Measurements from ENCODE around the gene SERPINI1.

The SERPINI1 gene

DNA sequence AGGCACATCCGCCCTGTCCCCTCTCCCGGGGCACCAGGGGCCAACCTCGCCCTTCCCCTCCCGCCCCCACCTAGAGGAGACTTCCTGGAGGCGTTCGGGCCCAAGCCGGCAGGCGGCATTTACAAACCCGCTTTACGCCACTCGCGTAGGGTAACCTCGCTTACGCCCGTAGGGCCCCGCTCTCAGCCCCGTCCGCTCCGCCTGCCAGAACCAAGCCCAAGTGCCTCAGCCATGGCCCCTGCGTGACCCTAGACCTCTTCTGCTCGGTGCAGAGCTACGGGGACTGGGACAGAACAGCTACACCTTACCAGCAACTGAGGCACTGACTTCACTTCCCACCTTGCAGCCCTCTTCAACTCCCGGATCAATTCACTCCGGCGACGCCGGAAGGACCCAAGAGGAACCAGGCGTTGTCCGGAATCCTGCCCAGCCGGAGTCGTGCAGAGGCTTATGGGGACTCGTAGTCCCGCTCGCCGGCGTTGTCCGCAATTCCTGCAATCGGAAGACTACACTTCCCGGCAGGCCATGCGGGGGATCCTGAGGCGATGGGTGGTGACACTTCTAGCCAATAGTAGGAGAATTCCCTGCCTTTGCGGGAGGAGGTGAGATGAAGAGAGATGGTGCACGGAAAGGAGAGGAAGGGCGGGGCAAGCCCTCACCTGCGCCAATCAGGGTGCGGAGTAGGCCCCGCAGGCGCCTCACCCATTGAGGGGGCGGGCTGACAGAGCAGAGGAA is 856 bp upstream of the SERPINI1 start, which contains the start of gene PDCD10:
TSS of gene PDCD10 (minus strand) at position 395 of the 735 bp plus-strand sequence. CDS start 14,735 bp downstream, outside the sequence.
- DNase-seq = peak; percentile 98 to 99

DNA sequence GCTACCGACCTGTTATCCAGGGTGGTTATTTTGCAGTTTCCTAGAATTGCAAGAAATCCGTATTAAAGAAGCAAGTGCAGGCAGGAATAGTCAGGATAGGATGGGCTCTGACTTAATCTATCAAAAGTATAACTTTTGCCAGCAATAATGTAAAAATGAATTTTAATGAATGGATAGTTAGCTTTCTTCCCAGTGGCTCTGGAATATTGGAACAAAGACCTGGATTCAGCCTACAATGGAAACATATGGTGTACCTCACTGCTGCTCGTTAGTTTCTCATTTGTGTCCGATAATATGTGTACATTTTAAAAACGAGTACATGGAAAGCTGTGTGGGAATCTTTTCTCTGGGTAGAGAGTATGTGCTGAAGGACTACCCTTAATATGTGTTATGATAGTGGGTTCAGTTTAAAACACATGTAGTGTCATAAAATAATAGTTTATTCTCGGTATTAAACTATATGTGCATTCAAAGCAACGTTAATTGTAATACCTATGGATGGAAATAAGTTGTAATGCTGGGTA is 805 bp downstream of the SERPINI1 start:
- DNase-seq = no peak

DNA sequence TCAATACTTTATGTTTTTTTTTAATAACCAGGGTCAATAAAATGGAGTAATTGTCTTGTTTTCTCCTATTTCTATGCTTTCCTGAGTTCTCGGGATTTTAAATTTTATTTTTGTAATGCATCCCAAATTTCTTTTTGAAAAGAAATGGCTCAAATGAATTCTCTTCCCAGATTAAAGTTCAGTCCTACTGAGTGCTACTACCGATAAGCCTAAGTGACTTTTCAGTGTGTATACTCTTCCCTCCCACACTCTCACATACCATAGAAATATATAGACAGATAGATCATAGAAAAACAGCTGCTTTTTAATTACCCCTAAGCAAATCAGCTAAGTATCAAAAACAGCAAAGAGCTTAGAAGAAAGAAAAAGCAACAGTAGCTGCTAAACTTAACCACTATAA is 1.5 kb downstream of the SERPINI1 start:
- no peak for DNase-seq

DNA sequence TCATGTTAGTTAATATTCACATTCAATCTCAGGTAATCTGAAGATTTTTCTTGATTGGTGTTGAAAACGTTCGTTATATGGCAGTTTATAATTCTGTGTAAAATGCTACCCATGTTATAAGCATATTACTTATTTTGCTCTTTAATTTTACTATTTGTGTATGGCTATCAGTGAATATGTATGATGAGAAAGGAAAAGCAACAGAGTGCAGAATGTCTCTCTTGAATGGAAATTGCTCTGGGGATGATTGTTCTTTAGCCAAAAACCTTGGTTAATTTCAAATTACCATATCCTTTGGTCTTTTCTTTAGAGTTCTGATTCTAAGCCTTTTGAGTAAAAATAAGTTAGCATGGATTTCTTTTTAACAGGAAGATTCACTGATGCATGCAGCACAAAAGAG is 2.5 kb downstream of the SERPINI1 start:
- DNase-seq = no peak

DNA sequence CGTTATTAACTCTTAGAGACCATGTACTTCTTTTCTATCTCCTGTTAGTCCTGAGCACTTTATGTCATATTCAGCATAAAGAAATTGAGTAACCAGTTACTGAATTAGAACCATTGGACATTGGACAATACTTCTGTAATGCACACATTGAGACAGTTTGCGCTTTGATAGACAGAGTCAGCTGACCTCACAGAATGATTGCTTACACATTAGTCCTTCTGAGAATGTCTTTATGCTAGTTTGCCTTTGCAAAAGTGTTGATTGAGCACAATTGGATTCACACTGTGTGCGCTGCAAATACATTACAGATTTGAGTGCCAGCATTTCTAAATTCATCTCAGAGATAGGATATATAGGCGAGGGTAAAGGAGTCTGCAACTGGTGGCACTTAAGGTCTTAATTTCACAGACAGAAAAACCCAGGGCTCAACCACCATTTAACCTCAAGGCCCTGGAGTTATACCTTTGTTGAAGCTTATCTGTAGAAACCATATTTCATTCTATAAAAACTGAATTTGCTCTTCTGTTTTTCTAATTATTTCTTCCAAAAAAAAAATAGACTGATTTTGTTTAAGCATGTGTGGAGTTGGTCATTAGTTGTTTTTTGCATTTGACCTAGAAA is 3.8 kb downstream of the SERPINI1 start:
- DNase-seq = peak in 1 of 2 donors; percentile 63

DNA sequence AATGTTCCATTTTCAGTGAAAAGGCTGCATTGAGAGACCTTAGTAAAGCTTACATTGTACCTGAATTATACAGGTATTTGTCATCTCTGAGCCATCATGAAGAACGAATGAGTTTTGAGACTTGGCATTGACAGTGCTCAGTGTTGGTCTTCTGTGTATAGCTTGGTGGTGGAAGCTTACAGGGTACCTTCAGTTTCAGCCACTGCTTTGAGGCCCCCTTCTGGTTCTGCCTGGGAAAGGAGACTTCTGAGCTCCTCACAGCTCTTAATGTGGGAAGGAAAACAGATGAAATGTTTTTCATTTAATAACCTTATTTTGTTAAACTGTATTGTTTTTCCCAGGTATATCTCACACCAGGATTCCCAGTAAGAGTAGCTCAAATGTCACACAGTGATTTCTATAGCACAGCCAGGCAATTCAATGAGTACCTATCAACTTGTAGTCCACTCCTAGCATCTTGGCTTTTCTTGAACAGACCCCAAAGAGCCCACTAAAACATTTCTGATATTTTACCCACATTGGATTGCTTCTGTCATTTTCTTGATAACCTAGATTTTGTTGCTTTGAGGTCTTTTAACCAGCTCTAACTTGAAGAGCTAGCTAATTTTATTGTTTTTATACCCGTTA is 5.6 kb downstream of the SERPINI1 start:
- peak; percentile 60 to 76 for DNase-seq

DNA sequence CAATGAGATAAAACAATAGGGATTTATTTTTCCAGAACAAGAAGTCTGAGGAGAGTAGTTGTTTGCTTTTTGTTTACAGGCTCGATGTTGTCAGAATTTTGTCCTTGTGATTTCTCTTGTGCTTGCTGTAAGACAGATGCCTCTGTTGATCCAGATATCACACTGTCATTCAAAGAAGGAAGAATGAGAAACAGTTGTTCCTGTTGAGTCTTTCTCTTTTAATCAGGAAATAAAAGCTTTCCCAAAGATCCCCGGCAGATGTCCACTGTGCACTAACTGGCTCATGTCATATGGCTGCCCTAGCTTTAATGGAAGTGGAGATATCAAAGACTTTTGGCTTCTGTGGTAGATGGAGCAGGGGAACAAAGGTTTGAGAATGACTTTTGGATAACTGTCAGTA is 6.8 kb downstream of the SERPINI1 start:
- peak in 1 of 2 donors; percentile 37 for DNase-seq

DNA sequence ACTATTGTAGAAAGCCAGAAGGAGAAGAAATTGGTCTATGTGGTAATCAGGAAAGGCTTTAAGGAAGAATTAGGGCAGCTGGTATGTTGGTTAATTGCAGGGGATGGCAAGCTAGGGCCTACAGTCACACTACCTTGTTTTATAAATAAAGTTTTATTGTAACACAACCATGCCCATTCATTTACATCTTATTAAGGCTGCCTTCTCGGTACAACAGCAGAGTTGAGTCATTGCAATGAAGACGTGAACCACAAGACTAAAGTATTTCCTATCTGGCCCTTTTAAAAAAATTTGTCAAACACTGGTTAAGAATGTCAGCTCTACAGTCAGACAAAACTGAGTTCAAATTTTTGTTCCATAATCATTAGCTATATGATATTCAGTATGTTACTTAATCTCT is 8.3 kb downstream of the SERPINI1 start:
- no peak for DNase-seq

DNA sequence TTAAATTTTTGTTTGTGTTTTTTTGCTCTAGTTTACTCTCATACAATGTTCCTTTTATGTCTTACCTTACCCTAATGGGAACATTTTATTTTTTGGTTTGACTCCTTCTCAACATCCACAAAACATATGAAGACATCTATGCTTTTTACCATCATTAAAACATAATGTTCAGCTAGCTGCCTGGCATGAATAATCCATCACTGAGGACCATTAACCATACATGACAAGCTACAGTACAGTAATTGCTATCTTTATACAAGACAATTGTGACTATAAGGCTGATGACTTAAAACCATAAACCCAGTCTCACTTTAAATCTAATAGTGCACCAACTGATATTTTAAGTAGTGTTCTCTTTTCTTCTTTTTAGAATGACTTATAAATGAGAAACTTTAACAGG is 13.7 kb downstream of the SERPINI1 start:
- no peak for DNase-seq

DNA sequence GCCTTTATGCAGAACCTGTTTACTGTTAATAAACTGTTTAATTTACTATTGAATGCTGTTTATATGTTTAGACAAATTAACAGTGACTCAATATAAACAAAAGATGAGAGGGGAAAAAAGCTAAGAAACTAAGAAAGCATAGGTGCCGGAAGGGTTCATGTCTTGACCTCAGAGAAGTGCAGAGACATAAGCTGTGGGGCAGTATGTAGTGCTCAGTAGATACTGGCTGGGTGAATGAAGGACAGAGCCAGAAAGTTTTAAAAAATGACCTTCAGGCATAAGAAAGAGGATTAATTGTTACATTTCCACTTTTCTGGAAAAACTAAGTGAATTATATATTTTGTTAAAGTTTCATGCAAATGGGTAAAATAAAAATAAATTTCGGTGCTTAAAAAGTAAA is 14.2 kb downstream of the SERPINI1 start:
- DNase-seq = no peak

DNA sequence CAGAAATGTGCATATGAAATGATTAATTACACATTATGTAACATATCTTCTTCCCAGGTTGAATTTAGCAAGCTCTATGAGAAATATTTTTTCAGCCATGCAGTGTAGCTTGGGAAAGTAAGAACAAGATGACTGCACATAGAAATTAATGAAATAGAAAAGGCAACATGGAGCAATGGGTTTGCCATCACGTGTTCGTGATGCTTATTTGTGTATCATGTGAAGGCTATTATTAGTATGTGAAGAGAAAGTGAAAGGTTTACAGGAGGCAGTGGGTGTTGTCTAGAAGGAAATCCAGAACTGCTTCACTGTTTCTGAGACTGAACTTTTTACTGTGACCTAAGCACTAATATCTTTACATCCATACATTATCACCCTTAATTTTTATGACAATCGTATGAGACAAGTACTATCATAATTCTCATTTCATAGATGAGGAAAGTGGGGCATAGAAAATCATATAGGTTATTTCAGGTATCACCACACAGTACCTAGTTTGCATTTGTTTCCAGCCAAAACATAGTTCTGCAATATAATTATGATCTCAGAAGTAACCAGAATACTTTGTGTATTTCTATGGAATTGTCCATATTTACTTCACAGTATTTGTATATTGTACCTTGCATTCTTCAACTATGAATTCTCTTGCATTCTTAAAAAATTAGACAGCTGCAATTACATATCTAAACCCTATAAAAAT is 14.9 kb downstream of the SERPINI1 start:
- DNase-seq = no peak

DNA sequence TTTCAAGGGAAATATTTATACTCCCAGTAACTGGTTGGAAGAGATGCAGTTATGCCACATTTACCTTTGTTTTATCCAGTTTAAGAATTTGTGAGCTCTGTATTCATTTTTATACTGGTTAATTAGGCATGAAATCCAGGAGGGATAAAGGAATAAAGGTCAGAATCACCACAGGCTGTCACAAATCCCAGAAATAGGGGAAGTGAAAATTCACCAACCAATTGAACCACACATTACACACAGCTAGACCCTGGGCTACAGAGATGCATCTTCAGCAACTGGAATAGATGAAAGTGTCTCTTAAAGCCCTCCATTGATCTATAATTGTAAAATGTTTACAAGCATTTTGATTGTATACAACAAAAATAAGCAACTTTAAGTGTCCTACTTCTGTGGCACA is 18.5 kb downstream of the SERPINI1 start:
- DNase-seq = no peak

DNA sequence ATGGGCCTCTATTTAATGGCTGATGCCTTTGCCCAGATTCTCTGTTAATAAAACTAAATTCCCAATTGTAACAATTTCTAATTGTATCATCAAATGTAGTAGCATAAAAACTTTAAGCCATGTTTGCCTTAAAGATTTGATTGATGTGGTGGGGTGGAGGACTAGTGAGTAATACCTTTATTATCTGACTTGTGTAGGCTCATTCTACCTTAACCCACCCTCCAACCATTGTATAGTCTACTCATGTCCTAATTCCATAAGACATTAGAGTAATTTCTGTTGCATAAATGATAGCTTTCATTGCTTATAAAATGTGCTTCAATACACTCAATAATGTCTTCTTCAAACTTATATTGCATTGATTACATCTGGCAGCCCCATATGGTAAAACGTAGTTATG is 25.8 kb downstream of the SERPINI1 start:
- DNase-seq = no peak

DNA sequence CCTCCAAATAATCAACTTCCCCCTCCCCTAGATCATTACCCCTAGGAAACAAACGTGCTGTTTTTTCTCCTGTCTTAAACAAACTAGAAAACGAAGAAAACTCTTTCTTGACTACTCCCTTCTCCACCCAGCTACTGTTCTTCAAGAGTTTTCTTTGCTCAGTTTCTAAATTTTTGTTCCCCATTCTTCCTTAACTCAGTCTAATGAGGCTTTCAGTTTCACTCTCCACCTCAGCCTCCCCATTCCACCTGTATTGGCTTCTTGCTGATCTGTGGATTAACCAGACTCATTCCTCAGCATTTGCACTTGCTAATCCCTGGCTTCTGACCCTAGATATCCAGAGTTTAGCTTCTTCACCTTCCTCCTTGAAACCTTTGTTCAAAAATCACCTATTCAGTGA is 26.8 kb downstream of the SERPINI1 start:
- DNase-seq = no peak

DNA sequence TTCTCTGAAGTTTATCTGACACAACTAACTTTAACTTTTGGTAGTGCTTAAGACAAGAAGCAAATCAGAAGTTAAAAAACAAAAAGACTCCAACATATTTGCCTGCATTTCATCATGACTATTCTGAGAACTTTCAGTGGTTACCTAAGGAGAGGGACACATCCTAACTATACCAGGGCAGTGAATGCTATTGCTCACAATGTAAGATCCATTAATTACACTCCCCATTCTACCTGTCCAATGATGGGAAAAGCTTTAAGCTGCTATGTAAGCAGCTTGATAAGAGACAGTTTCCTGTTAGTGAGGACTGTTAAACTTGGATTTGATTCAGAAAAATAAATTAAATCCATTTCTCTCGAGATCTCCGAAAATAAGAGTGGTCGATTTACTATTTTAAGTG is 37.5 kb downstream of the SERPINI1 start:
- no peak for DNase-seq

DNA sequence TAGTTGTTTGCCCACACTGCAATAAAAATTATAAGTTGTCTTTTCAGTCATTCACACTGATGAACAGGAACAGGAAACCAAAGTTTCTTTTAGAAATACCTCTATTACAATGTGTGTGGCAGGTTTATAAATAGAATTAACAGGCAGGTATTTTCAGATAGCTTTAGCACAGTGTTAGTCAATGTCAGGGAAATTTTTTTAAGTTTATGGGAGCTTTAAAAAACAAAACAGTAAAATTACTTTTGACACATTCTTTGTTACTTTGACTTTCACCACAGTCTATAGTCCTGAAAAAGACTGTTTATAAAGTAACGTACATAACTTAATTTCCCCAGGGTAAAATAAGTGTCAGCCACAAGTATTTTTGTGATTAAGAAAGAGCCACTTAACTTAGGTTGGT is 38.1 kb downstream of the SERPINI1 start:
- DNase-seq = no peak

DNA sequence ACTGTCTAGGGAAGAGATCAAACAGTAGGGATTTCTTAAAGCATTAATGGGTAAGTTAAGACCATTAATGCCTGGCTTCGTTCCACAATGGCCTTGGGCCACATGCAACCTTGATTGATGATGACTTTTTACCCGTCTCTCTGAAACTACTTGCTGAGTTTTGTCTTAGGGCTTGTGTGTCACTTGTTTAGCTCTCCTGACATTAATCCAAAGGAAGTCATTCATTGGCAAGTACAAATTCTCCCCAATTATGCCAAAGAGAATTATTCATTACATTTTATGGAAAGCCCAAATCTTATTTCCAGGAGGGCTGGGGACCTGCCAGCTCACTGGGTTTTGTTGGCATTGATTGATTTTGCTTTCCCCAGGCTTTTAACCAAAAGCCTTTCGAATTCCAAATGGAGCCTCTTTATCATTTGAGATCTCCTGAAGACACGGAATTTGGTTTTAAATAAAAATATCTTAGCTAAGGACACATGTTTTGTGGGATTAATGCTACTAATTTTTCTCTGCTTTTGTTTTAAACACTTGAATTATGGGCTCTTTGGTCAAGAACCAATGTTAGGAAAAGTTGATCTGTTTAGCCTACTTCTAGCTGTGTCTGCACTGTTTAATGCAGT is 40.7 kb downstream of the SERPINI1 start:
- DNase-seq = no peak

DNA sequence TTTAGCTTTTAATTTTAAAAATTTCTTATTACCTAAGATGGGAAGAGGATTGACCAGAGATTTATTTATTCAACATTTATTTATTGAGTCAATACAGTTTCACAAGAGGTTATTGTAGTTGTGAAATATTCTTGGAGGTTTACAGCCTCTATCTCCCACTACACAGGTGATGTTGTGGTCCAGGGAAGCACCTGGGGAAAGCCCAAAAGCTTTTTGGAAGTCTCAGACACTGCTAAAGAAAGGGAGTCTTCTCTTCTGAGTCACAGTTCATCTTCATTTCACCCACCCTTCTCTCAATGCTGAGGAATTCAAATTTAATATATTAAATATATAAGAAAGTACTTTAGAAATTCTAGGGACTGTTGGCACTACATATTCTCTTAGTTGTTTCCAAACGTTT is 41.8 kb downstream of the SERPINI1 start:
- DNase-seq = no peak

DNA sequence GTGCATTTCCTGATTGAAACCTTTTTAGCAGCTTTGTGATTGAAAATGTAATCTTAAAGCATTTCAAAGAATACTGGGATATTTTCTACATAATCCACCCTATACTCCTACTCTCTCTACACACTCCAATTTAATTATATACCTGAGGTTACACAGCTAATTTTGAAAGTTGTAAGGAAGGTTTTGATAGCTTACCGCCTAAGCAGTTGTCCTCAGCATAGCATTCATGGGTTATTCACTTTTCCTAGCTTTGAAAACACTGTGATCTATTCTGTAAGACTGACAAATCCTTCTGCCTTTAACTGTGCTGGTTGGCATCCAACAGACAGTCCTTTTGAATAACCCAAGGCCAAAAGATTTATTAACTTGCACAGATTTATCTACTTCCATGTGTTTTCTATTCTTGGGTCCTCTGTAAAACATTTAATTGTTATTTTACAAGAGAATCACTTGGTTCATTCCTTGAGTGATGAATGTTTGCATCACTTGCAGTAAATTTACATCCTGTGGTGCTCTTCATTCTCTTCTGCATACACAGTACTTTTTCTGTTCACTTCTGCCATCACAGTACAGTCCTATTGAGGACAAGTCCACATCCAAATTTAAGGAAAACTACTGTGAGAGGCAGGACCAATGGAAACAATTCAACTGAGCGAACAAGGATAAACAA is 44.8 kb downstream of the SERPINI1 start:
- no peak for DNase-seq

DNA sequence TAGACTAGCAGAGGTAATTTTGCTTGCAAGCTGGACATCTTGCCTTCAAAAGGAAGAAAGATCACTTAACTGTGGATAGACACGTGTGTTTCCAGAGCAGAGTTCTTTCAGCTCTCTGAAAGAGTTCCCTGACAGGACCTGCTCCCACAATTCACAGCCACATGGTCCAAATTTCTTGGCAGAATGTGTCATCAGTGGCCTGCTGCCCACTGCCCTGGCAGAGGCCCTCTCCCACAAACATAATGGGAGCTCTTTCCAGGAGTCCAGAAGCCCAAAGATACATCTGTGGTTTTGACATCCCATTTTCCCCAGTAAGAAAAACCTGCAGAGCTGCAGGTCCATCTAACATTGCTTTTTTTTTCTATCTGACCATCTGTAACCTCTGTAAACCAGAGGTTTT is 48.3 kb downstream of the SERPINI1 start:
- DNase-seq = peak in 1 of 2 donors; percentile 35

DNA sequence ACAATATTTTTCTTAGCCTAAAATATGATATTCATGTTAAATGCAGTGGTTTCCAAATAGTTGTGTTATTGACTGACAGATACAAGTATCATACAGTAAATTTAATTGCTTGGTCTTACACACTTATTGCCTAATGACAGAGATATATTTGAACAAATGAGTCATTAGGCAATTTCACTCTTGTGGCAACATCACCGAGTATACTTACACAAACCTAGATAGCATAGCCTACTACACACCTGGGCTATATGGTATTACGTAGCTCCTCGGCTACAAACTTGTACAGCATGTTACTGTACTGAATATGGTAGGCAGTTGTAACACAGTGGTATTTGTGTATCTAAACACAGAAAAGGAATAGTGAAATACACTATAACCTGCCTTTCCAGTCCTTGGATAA is 50.3 kb downstream of the SERPINI1 start:
- DNase-seq = no peak

DNA sequence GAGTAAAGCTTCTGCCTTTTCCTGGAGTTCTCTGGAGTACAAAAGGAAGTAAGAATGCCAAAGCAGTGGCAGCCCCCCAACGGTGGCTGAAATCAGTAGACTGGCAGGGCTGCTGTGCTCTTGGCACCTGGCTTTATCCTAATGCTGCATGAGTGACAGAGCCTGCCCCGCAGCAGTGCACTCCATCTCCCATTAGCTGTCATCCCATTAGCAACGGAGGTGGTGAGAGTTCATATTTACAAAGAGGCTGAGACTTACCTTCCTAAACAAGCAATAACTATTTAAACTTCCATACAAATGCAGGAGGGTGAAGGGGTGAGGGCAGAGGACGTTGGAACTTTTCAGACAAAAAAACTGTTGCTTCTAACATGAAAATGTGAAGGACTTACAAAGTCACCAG is 51.9 kb downstream of the SERPINI1 start:
- DNase-seq = no peak

Data from hippocampal formation (tissue), 2 donors.